ENCODE results near the gene OSBP2.
"Not testable (repeated sequence)": the region's sequence is repeated elsewhere in the genome, so short reads cannot be mapped to it uniquely, and the experiment has no call there.

OSBP2 gene

GRCh38 chr22:30694640-30695350, at the start of gene OSBP2:
TSS of gene OSBP2 (plus strand) at chr22:30694874. CDS start at chr22:30694910, 36 bp downstream.
- peak; percentile 36 for DNase-seq

DNA sequence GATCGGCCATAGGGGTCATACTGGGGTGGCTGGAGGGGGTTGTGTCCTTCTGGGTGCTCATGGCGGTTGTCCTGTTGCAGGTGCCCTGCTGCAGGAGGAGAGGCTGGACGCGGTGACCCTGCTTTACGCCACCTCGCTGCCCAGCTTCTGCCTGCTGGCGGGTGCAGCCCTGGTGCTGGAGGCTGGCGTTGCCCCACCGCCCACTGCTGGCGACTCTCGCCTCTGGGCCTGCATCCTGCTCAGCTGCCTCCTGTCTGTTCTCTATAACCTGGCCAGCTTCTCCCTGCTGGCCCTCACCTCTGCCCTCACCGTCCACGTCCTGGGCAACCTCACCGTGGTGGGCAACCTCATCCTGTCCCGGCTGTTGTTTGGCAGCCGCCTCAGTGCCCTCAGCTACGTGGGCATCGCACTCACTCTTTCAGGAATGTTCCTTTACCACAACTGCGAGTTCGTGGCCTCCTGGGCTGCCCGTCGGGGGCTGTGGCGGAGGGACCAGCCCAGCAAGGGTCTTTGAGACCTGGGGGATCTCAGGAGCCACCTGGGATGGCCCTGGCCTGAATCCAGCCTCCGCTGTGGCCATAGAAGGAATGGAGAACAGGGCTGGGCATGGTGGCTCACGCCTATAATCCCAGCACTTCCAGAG, 48.0 kb upstream of the OSBP2 start:
- DNase-seq: no peak

GRCh38 chr22:30647536-30647935, 47.1 kb upstream of the OSBP2 start:
- no peak for DNase-seq

GRCh38 chr22:30648825-30649224, 45.8 kb upstream of the OSBP2 start:
- no peak for DNase-seq

- DNase-seq: peak; percentile 56
These were observed 45.2 kb upstream of the OSBP2 start for GRCh38 chr22:30649430-30650007.

DNA sequence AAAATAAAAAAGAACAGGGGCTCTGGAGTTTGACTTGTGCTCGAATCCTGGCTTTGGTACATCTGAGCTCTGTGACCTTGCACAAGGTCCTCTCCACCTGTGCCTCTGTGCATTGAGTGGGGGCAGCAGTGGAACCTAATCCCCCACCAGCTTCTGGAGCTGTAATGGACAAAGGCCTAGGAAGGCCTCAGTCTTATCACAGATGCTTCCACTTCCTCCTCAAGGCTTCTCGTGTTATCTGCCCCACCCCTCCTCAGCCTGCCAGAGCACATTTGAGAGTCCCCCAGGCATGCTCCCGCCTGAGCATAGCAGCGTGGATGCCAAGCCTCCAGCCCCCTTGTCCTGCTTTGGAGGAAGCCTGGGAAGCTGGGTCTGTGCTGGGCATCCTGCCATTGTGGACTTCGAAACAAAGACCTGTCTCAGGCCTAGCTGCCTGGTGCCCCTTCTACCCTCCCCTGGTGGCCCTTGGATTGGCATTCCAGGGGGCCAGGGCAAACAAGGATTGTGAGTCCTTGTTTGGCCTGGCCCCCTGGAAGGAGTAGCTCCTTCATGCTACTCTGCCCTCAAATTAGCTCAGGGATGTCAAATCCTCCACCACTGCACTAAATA, 44.1 kb upstream of the OSBP2 start:
- no peak for DNase-seq

DNA sequence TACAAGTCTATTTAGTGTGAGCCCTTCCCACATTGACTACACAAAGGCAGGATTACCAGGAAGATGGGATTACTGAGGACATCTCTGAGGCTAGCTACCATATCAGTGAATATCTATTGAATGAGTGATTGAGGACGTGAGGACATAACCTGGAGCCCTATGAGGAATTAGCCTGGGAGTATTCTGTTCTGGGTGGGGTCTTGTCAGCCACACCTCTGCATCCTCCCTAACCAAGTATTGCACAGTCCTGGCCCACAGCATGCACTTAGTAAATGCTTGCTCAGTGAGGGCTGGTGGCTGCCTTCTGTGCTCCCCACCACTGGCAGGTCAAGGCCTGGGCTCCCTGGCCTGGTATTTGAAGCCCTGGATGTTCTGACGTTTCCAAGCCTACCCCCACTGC, 41.8 kb upstream of the OSBP2 start:
- DNase-seq: no peak

GRCh38 chr22:30654361-30654760, 40.3 kb upstream of the OSBP2 start:
- no peak for DNase-seq

DNA sequence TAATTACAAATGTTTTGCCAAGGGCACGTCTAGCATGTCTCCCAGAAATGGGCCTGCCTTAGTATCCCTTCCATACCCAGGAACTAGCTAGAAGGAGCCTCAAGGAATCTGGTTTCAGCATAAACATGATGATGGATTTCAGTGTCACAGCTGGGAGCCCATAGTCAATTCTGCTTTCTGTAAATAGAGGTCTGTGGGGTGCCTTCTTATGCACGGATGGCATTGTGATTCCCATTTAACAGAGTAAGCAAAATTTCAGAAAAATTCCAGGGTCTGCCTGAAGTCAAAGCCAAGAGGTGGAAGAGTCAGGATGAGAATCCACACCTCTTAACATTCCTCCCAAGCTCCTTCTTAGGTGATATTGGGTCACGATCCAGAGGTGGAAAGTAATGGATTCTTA, 39.1 kb upstream of the OSBP2 start:
- no peak for DNase-seq

- no peak for DNase-seq
These were observed 32.6 kb upstream of the OSBP2 start for GRCh38 chr22:30662040-30662439.

GRCh38 chr22:30664798-30665197, 29.9 kb upstream of the OSBP2 start:
- no peak for DNase-seq

DNA sequence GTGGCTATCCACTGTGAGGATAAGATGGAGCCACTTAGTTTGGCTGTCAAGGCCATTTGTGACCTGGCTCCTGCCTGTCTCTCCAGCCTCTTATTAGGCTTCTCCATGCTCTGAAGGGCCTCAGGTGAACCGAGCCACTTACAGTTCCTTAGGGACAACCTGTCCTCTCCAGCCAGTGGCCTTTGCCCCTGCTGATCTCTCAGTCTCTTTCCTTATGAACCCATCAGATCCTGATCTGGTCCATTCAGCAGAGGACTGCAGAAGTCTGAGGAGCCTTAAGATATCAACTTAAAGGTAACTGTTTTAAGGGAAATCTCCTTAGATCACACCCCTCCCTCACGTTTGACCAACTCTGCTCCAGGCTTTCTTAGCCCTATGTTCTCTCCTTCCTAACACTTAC, 29.4 kb upstream of the OSBP2 start:
- no peak for DNase-seq

DNA sequence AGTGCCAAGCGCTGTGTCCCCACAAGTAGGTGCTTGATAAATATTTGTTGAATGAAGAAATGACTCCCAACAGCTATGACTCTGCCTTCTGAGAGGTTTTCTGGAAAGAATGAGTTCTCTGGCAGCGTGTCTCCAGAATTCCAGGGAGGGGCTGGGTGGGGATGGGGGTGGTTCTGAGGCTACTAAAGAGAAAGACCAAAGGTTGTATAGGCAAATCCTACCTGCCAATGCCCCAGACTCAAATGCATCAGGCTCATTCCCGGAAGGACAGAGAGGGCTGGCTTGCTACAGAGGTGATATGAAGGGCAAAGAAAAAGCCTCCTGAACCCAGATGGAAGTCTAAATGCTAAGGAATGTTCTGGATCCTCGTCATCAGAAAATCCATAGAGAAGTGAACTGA, 28.9 kb upstream of the OSBP2 start:
- no peak for DNase-seq

GRCh38 chr22:30667107-30667493, 27.6 kb upstream of the OSBP2 start:
- peak; percentile 18 for DNase-seq

DNA sequence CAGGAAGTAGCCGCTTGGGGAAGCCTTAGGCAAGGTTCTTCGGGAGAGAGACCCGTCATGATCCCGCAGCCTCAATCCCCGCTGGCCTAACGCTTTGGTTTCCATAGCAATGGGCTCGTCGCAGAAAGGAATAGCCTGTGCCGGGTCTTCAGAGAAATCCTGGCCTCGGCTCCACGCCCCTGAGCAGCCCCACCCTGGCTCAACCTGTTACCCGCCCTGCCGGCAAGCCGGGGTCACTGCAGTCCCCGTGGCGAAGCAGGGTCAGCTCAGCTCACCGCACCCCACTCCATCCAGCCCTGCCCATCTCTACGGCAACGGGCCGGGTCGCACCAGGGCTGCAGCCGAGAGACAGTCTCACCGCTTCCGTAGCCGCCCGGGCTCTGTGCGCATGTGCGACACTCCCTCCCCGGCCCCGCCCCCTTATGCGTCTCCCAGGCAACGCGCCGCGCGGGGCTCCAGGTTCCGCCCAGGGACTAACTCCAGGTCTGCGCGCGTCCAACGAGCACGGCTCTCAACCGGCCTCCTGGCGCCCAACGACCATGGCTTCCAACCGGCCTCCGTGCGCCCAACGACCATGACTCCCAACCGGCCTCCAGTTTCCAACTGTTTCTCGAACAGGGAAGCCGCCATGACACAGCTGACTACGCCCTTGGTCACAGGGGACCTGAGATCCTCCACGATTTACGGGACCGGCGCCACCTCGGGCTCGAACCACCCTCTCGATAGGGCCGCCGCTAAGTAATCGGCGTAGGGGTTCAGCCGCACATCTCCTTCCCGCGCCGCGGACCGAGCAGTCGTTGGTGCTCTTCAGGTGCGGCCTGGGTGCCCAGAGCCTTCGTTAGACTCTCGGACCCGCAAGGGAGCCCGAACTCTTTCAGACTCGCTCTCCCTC, 26.9 kb upstream of the OSBP2 start, which contains the start of gene DUSP18:
Gene DUSP18 (minus strand): TSS at position 382 of the 892 bp plus-strand sequence. CDS start 3,872 bp downstream, outside the sequence.
- peak; percentile 94 for DNase-seq

GRCh38 chr22:30668386-30668710, 26.3 kb upstream of the OSBP2 start:
- DNase-seq: no peak

- no peak for DNase-seq
These were observed 23.6 kb upstream of the OSBP2 start for GRCh38 chr22:30671071-30671470.

- DNase-seq: no peak
These were observed 21.5 kb upstream of the OSBP2 start for GRCh38 chr22:30673136-30673535.

DNA sequence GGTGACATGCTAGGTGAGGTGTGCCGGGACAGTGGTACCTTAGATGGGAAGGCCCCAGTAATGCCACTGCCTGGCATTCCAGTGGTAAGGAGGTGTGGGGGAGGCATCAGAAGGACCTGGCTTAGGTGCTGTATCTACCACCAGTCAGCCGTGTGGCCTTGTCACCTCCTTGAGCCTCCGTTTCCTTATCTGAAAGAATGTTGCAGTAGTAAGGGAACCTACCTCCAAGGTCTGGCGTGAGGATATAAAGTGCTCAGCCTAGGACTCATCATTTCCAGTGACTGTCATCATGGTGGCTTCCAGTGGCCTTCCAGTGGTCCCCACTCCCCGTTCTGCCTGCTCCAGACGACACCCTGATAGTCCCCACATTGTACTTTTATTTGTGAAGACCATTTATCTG, 20.2 kb upstream of the OSBP2 start:
- no peak for DNase-seq

DNA sequence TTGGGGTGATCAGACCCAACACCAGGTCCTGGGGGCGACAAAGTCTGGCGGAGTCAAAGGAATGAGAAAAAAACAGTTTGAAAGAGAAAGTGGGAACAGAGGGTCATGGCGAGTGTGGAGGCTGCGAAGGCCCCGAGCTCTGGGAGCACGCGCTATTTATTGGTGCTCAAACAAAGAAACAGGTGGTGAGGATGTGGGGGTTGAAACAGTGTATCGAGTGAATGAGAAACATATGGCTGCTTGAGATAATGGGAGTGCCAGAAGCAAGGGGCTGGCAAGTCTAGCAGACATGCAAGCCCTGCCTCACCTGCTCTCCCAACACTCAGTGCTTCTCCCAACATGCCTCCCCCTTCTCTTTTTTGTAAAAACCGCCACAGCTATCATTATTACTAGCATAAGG, 19.2 kb upstream of the OSBP2 start:
- no peak for DNase-seq

- not testable (repeated sequence) for DNase-seq
These were observed 18.1 kb upstream of the OSBP2 start for GRCh38 chr22:30676565-30676964.

DNA sequence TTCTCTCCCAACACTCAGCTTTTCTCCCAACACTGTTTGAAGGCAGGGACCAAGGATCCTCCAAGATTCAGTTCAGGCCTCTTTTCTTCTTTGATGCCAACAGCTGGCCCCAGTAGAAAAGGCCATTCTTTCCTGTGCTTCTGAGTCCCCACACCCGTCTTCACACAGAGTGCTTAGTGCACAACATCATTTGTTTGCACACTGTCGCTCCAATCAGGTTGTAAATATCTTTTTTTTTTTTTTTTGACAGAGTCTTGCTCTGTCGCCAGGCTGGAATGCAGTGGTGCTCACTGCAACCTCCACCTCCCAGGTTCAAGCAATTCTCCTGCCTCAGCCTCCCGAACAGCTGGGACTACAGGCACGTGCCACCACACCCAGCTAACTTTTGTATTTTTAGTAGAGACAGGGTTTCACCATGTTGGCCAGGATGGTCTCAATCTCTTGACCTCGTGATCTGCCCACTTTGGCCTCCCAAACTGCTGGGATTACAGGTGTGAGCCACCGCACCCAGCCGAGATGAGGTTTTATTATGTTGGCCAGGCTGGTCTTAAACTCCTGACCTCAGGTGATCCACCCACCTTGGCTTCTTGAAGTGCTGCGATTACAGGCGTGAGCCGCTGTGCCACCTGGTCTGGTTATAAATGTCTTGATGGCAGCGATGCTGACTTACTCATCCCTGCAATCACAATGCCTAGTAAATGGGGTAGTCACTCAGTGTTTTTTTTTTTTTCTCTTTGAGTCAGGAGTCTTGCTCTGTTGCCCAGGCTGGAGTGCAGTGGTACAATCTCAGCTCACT, 14.6 kb upstream of the OSBP2 start:
- DNase-seq: not testable (repeated sequence)

Measured in activated CD4-positive, alpha-beta T cell treated with anti-CD3 and anti-CD28 coated beads, Interleukin-2, amount 50 U/mL, for 1 hour (primary cell).